AG09309 (cell line): ENCODE results near the gene ADGRV1.

Source experiments
- DNase-seq: peaks from one replicate; pipeline ENCODE4 v3.0.0-alpha.2; 2010; ENCODE audit warnings: low read depth
- H3K4me3 ChIP-seq: 2 replicates; pipeline ENCODE4 v1.5.1; 2011; ENCODE audit warnings: mild to moderate bottlenecking, low read depth, low read length, moderate library complexity; ENCODE audit not compliant: control insufficient read depth
- CTCF ChIP-seq: IDR thresholded peaks from 2 replicates; pipeline ENCODE4 v1.5.1; 2011; ENCODE audit warnings: mild to moderate bottlenecking, low read depth, low read length, inconsistent platforms; ENCODE audit not compliant: insufficient read depth, control insufficient read depth; ENCODE audit errors: missing control alignments

The ADGRV1 gene

GRCh38 chr5:91139572-91140200 is 581.1 kb downstream of the ADGRV1 start:
- TF ChIP-seq CTCF: no peak
- no peak for DNase-seq

GRCh38 chr5:91140657-91141056 is 582.1 kb downstream of the ADGRV1 start:
- DNase-seq: no peak
- H3K4me3 ChIP-seq: no peak overlapping the region
- no peak for TF ChIP-seq CTCF

More at GRCh38 chr5:91139572-91140200, 581.1 kb downstream of the ADGRV1 start:
- no peak overlapping the region for H3K4me3 ChIP-seq

GRCh38 chr5:91141642-91142041 is 583.0 kb downstream of the ADGRV1 start:
- H3K4me3 ChIP-seq: no peak overlapping the region
- no peak for DNase-seq
- no peak for TF ChIP-seq CTCF

GRCh38 chr5:91142386-91142785 is 583.8 kb downstream of the ADGRV1 start:
- no peak overlapping the region for H3K4me3 ChIP-seq
- DNase-seq: no peak
- TF ChIP-seq CTCF: no peak

- DNase-seq: no peak
- no peak for TF ChIP-seq CTCF
- no peak overlapping the region for H3K4me3 ChIP-seq
These were observed 584.2 kb downstream of the ADGRV1 start for GRCh38 chr5:91142819-91143218.

GRCh38 chr5:91143840-91144239 is 585.2 kb downstream of the ADGRV1 start:
- no peak for DNase-seq
- no peak for TF ChIP-seq CTCF
- H3K4me3 ChIP-seq: no peak overlapping the region
